HCT116 (cell line): ENCODE results near the gene RUNX2.

Experiments
- ATF3 ChIP-seq: IDR thresholded peaks from 2 replicates; pipeline ENCODE4 v1.6.1; 2012
- EZH2 ChIP-seq: fragments of 200-600 bp; sonication (generic); IDR thresholded peaks from 2 replicates; pipeline ENCODE4 v1.6.1; 2017; ENCODE audit warnings: antibody characterized with exemption, mixed run types
- EZH2phosphoT487 ChIP-seq: fragments of 200-600 bp; IDR thresholded peaks from 2 replicates; pipeline ENCODE4 v1.6.1; 2018; ENCODE audit warnings: antibody characterized with exemption, borderline replicate concordance
- FOSL1 ChIP-seq: IDR thresholded peaks from 2 replicates; pipeline ENCODE4 v1.6.1; 2012; ENCODE audit warnings: low read depth
- JUND ChIP-seq: IDR thresholded peaks from 2 replicates; pipeline ENCODE4 v1.6.1; 2012
- MAX ChIP-seq: IDR thresholded peaks from 2 replicates; pipeline ENCODE4 v1.6.1; 2012
- POLR2A ChIP-seq: IDR thresholded peaks from 2 replicates; pipeline ENCODE4 v1.7.0; 2011; ENCODE audit warnings: borderline replicate concordance; ENCODE audit not compliant: insufficient read depth, insufficient read length; ENCODE audit errors: extremely low read depth
- POLR2AphosphoS5 ChIP-seq: IDR thresholded peaks from 2 replicates; pipeline ENCODE4 v1.6.1; 2011; ENCODE audit warnings: mild to moderate bottlenecking, low read depth, low read length, moderate library complexity
- RAD21 ChIP-seq: IDR thresholded peaks from 2 replicates; pipeline ENCODE4 v1.6.1; 2012; ENCODE audit warnings: low read depth, mild to moderate bottlenecking
- REST ChIP-seq: IDR thresholded peaks from 2 replicates; pipeline ENCODE4 v1.6.1; 2012; ENCODE audit warnings: low read depth
- TCF7L2 ChIP-seq: IDR thresholded peaks from 2 replicates; pipeline ENCODE4 v1.7.0; 2011; ENCODE audit warnings: borderline replicate concordance, inconsistent platforms; ENCODE audit not compliant: insufficient read depth, insufficient read length; ENCODE audit errors: extremely low read depth
- ZBTB33 ChIP-seq: IDR thresholded peaks from 2 replicates; pipeline ENCODE4 v1.6.1; 2011; ENCODE audit warnings: mild to moderate bottlenecking, low read length, moderate library complexity; ENCODE audit not compliant: insufficient replicate concordance; ENCODE audit errors: extremely low read depth
- TF ChIP-seq, protein P1 (sequence below), 3 experiments: fragments of 200-600 bp in 1 of 3; sonication (generic) in 1 of 3; IDR thresholded peaks in 2 of 3; conservative IDR thresholded peaks in 1 of 3; 2 replicates each; pipeline ENCODE4 v1.5.1; 2012 to 2017; ENCODE audit warnings: low read depth in 2 of 3, low read length in 2 of 3, antibody characterized with exemption in 1 of 3, borderline replicate concordance in 1 of 3, control low read depth in 1 of 3, mild to moderate bottlenecking in 1 of 3, mixed read lengths in 1 of 3, mixed run types in 1 of 3, moderate library complexity in 1 of 3; ENCODE audit not compliant: insufficient read depth in 1 of 3

- TF ChIP-seq POLR2A, result no peak
- TF ChIP-seq, protein P1, sequence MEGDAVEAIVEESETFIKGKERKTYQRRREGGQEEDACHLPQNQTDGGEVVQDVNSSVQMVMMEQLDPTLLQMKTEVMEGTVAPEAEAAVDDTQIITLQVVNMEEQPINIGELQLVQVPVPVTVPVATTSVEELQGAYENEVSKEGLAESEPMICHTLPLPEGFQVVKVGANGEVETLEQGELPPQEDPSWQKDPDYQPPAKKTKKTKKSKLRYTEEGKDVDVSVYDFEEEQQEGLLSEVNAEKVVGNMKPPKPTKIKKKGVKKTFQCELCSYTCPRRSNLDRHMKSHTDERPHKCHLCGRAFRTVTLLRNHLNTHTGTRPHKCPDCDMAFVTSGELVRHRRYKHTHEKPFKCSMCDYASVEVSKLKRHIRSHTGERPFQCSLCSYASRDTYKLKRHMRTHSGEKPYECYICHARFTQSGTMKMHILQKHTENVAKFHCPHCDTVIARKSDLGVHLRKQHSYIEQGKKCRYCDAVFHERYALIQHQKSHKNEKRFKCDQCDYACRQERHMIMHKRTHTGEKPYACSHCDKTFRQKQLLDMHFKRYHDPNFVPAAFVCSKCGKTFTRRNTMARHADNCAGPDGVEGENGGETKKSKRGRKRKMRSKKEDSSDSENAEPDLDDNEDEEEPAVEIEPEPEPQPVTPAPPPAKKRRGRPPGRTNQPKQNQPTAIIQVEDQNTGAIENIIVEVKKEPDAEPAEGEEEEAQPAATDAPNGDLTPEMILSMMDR (IDR thresholded peaks at IDR 0.05 in 2 of 3, conservative IDR thresholded peaks at IDR 0.05 in 1 of 3; ENCODE audit: borderline replicate concordance in 1 of 3, insufficient read depth in 1 of 3, low read depth in 2 of 3, low read length in 2 of 3), result no peak
- no peak for TF ChIP-seq JUND
- no peak for TF ChIP-seq POLR2AphosphoS5
- no peak for TF ChIP-seq RAD21
- TF ChIP-seq FOSL1, result peak; percentile 33; the same call in 1 of the 2 replicates
- no peak for TF ChIP-seq MAX
- no peak for TF ChIP-seq EZH2
- TF ChIP-seq REST, result no peak
- no peak for TF ChIP-seq EZH2phosphoT487
- TF ChIP-seq ATF3, result no peak
- TF ChIP-seq TCF7L2, result no peak
- TF ChIP-seq ZBTB33, result no peak
Observed at GRCh38 chr6:45436544-45437438, 108.7 kb downstream of the RUNX2 start.
